Upper lobe of right lung (tissue), 1 donor: ENCODE results near the gene SRP14. TPM values are rescaled to one million over a fixed set of nuclear protein-coding genes. Genes with fewer than 3 reads are reported as not detected.

Experiments
- ATAC-seq: fragments of 200-7000 bp; cut with Tn5 transposase; one replicate; pipeline ENCODE4 v1.9.1; 2020; ENCODE audit warnings: mild to moderate bottlenecking, moderate library complexity
- DNase-seq: peaks from one replicate; pipeline ENCODE4 v3.0.0-alpha.2; 2020
- H3K27ac ChIP-seq: fragments of 200-600 bp; one replicate; pipeline ENCODE4 v1.8.0; 2022
- H3K27me3 ChIP-seq: fragments of 200-600 bp; one replicate; pipeline ENCODE4 v1.8.0; 2022; ENCODE audit warnings: mild to moderate bottlenecking
- H3K36me3 ChIP-seq: fragments of 200-600 bp; one replicate; pipeline ENCODE4 v1.8.0; 2022
- H3K4me1 ChIP-seq: fragments of 200-600 bp; one replicate; pipeline ENCODE4 v1.8.0; 2022
- H3K4me3 ChIP-seq: fragments of 200-600 bp; one replicate; pipeline ENCODE4 v1.8.0; 2022; ENCODE audit warnings: mild to moderate bottlenecking
- H3K9me3 ChIP-seq: fragments of 200-600 bp; one replicate; pipeline ENCODE4 v1.8.0; 2022
- CTCF ChIP-seq: fragments of 200-600 bp; IDR thresholded peaks from one replicate; pipeline ENCODE4 v1.8.0; 2022; ENCODE audit warnings: antibody characterized with exemption
- intact Hi-C: fragments of 100-400 bp; cut with DNase I; formaldehyde crosslinking; loops from one replicate; pipeline ENCODE4 v1.11.0; 2022
- total RNA-seq: library from RNA; stranded (reverse); fragmentation: NEBNext Ultra II Directional; extraction: Animal tissue kit (Norgen Biotek cat#: 25700); gene quantifications from one replicate; pipeline ENCODE4 v1.2.1, GENCODE V29; 2021
- donor health status: DM: no; HTN: yes; CAD: no; lungs with severe emphysema.

Gene SRP14
- total RNA-seq, 1 donor from 2014 or later, result 132 TPM

- Histone ChIP-seq H3K4me1 (no peaks in the 10 kb centered on the region), H3K4me3 (no peak overlapping the region), H3K27ac (no peak overlapping the region), H3K27me3 (no peaks in the 10 kb centered on the region), H3K36me3 (peaks cover 81% of the 10 kb centered on the region), H3K9me3 (no peaks in the 10 kb centered on the region)
- TF ChIP-seq CTCF, result no peak
- no peak for DNase-seq
- ATAC-seq, result no peak
- intact Hi-C loops, result no loop called here
Measured at GRCh38 chr15:40003116-40003916, 35.7 kb downstream of the SRP14 start.

GRCh38 chr15:40002295-40002694 is 36.7 kb downstream of the SRP14 start:
- Histone ChIP-seq H3K4me3 (no peak overlapping the region), H3K4me1 (no peaks in the 10 kb centered on the region), H3K9me3 (no peaks in the 10 kb centered on the region), H3K27ac (no peak overlapping the region), H3K27me3 (no peaks in the 10 kb centered on the region), H3K36me3 (peaks cover 79% of the 10 kb centered on the region)
- intact Hi-C loops, result no loop called here
- no peak for DNase-seq
- no peak for ATAC-seq
- no peak for TF ChIP-seq CTCF

DNA sequence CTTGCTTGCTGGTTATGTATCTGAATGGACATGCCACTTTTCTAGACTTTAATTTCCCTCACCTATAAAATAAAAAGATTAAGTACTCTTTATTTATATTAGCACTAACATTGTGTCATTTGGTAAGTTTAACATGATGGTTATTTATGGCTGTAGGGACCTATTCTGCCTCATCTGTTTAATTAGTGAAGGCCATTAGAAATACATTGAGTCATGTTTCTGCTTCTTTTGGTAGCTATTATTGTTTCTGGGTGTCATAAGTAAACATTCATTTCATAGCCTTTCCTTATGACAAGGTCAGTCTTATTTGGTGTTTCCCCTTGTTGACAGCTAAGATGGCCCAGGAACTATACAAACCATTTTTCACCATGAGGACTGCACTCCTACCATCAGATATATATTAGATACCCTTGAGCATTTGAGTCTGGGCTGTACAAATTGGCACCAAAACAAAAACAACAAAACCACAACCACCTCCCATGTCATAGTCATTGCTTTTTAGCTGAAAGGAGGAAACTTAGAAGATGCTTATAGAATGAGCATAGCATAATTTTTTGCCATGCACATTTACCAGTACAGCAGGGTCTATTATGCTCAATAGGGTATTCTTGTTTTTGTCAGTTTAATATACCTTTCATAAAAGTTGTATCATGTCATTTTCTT is 39.3 kb downstream of the SRP14 start:
- DNase-seq (no peak), ATAC-seq (no peak)
- Histone ChIP-seq H3K27ac (no peak overlapping the region), H3K36me3 (peaks cover 79% of the 10 kb centered on the region), H3K27me3 (no peaks in the 10 kb centered on the region), H3K4me1 (no peaks in the 10 kb centered on the region), H3K9me3 (no peaks in the 10 kb centered on the region), H3K4me3 (no peak overlapping the region)
- no peak for TF ChIP-seq CTCF
- intact Hi-C loops, result no loop called here

GRCh38 chr15:39998511-39999077 is 40.4 kb downstream of the SRP14 start:
- intact Hi-C loops, result no loop called here
- no peak overlapping the region for H3K27ac ChIP-seq
- ATAC-seq (no peak), DNase-seq (no peak)
- no peak for TF ChIP-seq CTCF
- no peaks in the 10 kb centered on the region for H3K4me1 ChIP-seq
- H3K36me3 ChIP-seq, result peaks cover 79% of the 10 kb centered on the region
- no peak overlapping the region for H3K4me3 ChIP-seq
- H3K27me3 ChIP-seq, result no peaks in the 10 kb centered on the region
- H3K9me3 ChIP-seq, result no peaks in the 10 kb centered on the region

DNA sequence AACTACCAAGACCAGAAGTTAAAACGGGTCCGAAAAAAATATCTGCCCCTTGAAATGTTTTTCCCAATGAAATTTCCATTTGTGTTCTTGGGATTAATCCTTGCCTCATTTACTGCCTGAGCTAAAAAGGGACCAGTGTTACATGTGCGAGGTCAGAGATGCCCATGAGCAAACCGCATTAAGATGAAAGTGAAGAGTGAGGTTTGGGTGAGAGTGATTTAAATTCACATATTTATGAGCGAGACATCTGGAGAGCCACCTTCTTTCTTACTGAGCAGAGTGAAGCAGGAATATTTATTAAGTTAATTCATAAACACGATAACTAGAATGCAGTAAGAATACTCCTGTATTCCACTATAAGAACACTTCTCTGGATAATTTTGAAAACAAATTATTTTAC is 41.3 kb downstream of the SRP14 start:
- no peak for TF ChIP-seq CTCF
- no peaks in the 10 kb centered on the region for H3K4me1 ChIP-seq
- ATAC-seq, result no peak
- H3K9me3 ChIP-seq, result no peaks in the 10 kb centered on the region
- DNase-seq, result no peak
- no peak overlapping the region for H3K27ac ChIP-seq
- no peak overlapping the region for H3K4me3 ChIP-seq
- H3K27me3 ChIP-seq, result no peaks in the 10 kb centered on the region
- peaks cover 76% of the 10 kb centered on the region for H3K36me3 ChIP-seq
- intact Hi-C loops, result no loop called here
